ENCODE measurements around the gene CDC25B.

Gene CDC25B

GRCh38 chr20:3801846-3802245 lies 5.7 kb downstream of the CDC25B start:
- TF ChIP-seq, protein P1, sequence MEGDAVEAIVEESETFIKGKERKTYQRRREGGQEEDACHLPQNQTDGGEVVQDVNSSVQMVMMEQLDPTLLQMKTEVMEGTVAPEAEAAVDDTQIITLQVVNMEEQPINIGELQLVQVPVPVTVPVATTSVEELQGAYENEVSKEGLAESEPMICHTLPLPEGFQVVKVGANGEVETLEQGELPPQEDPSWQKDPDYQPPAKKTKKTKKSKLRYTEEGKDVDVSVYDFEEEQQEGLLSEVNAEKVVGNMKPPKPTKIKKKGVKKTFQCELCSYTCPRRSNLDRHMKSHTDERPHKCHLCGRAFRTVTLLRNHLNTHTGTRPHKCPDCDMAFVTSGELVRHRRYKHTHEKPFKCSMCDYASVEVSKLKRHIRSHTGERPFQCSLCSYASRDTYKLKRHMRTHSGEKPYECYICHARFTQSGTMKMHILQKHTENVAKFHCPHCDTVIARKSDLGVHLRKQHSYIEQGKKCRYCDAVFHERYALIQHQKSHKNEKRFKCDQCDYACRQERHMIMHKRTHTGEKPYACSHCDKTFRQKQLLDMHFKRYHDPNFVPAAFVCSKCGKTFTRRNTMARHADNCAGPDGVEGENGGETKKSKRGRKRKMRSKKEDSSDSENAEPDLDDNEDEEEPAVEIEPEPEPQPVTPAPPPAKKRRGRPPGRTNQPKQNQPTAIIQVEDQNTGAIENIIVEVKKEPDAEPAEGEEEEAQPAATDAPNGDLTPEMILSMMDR (IDR thresholded peaks at IDR 0.05; ENCODE audit: control insufficient read depth, insufficient read depth, low read depth, low read length, missing control alignments), result no peak
- DNase-seq (ENCODE audit: low read depth), result no peak

GRCh38 chr20:3802524-3803239 lies 6.6 kb downstream of the CDC25B start:
- no peak for DNase-seq (ENCODE audit: low read depth)
- TF ChIP-seq, protein P1 (IDR thresholded peaks at IDR 0.05; ENCODE audit: control insufficient read depth, insufficient read depth, low read depth, low read length, missing control alignments), result no peak
- no peak overlapping the region for H3K4me3 ChIP-seq (ENCODE audit: control insufficient read depth, low read depth, low read length)

More at GRCh38 chr20:3801846-3802245, 5.7 kb downstream of the CDC25B start:
- no peak overlapping the region for H3K4me3 ChIP-seq (ENCODE audit: control insufficient read depth, low read depth, low read length)

DNA sequence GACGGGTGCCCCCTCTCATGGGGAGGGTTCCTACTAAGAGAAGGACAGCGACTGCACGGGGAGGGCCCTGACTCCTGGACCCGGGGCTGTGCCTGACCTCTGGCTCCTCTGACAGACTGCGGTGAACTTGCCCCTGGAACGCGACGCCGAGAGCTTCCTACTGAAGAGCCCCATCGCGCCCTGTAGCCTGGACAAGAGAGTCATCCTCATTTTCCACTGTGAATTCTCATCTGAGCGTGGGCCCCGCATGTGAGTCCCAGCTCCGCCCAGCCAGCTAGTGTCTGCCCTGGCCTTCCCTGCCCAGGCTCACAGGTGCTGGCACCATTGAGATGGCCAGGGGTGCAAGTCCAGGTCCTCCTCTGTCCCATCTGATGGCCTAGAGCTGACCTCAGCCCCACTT lies 7.2 kb downstream of the CDC25B start:
- no peak overlapping the region for H3K4me3 ChIP-seq (ENCODE audit: control insufficient read depth, low read depth, low read length)
- TF ChIP-seq, protein P1 (IDR thresholded peaks at IDR 0.05; ENCODE audit: control insufficient read depth, insufficient read depth, low read depth, low read length, missing control alignments), result no peak
- DNase-seq (ENCODE audit: low read depth), result no peak

GRCh38 chr20:3803854-3804253 lies 7.7 kb downstream of the CDC25B start:
- TF ChIP-seq, protein P1 (IDR thresholded peaks at IDR 0.05; ENCODE audit: control insufficient read depth, insufficient read depth, low read depth, low read length, missing control alignments), result no peak
- no peak for DNase-seq (ENCODE audit: low read depth)
- no peak overlapping the region for H3K4me3 ChIP-seq (ENCODE audit: control insufficient read depth, low read depth, low read length)

DNA sequence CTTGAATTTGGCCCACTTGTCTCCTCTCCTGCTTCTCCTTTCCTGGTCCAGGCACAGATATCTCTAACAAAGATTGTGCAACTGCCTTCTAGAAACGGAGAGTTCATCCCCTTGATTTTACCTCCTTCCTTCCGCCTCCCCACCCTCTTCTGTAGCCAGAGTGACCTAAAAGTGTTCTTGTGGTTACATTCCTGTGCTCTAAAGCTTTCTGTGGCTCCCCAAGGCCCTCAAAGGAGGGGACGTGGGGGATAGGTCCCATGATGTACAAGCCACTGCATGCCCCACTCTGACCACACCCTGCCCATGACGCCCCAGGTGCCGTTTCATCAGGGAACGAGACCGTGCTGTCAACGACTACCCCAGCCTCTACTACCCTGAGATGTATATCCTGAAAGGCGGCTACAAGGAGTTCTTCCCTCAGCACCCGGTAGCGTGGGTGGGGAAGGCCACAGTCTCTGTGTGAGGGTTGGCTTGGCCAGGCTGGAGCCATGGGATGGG lies 8.2 kb downstream of the CDC25B start:
- no peak for DNase-seq (ENCODE audit: low read depth)
- TF ChIP-seq, protein P1 (IDR thresholded peaks at IDR 0.05; ENCODE audit: control insufficient read depth, insufficient read depth, low read depth, low read length, missing control alignments), result no peak

GRCh38 chr20:3804781-3805180 lies 8.7 kb downstream of the CDC25B start:
- no peak overlapping the region for H3K4me3 ChIP-seq (ENCODE audit: control insufficient read depth, low read depth, low read length)
- TF ChIP-seq, protein P1 (IDR thresholded peaks at IDR 0.05; ENCODE audit: control insufficient read depth, insufficient read depth, low read depth, low read length, missing control alignments), result no peak
- DNase-seq (ENCODE audit: low read depth), result no peak

More for the DNA sequence above, 8.2 kb downstream of the CDC25B start:
- no peak overlapping the region for H3K4me3 ChIP-seq (ENCODE audit: control insufficient read depth, low read depth, low read length)
